NOMO-1 treated with DMSO at 0.1 percent for 48 hours (cell line): Measurements from ENCODE around the gene NEUROG3.

Experiments
- DNase-seq: peaks from one replicate; lab custom pipeline; 2025; ENCODE audit not compliant: unreplicated experiment; lab: John Stamatoyannopoulos, UW

The NEUROG3 gene, protein sequence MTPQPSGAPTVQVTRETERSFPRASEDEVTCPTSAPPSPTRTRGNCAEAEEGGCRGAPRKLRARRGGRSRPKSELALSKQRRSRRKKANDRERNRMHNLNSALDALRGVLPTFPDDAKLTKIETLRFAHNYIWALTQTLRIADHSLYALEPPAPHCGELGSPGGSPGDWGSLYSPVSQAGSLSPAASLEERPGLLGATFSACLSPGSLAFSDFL

DNA sequence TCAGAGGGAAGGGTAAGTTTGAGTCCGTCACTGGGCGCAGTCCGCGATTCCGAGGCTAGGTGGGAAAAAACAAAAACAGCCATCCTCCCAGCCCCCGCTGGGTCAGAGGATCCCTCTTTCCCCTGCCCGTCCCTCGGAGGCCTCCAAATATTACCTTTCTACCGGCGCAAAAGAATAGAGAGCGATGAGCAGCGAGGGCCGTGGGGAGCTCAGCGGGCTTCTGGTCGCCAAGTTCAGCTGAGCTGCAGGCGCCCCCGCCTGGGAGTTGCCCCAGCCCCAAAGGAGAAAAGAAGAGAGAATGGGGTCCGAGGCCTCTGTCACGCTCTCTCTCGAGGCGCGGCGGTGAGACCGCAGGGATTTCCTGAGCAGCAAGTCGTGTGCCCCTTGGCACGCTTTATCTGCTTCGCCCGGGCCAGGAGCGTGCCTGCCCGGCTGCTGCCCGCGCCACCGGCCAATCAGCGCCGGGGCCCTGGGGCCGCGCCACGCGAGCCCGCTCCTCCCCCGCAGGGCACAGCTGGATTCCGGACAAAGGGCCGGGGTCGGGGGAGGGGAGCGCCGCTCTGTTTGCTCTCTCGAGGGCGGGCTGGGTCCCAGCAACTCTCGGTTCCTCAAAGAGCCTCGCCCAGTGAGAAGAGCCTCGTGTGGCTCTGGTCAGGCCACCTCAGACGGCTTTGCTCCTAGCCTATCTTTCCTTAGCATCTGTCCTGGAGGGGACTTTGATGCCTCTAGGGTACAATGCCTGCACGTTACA, at the start of gene NEUROG3:
NEUROG3 (minus strand) TSS at position 367 of the 751 bp plus-strand sequence. CDS start 379 bp downstream, outside the sequence.
- peak; percentile 47 for DNase-seq

DNA sequence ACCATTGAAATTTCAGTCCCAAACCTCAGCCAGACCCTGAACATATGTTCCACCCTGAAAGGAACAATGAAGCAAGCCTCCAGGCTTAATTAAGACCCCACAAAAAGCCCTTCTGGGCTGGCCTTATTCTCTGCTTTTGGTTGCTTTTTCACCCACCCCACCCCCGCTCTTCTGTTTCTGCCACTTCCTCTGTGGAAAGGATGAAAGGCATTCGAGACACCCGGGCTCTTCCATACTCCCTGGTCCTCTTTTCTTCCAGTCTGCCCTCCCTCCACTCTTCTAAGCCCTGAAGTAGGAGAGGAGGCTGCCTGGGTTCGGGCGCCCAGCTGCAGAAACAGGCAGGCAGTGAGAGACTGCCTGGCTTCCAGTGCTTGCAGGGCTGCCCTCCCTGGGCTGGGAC, 47.4 kb upstream of the NEUROG3 start:
- no peak for DNase-seq

DNA sequence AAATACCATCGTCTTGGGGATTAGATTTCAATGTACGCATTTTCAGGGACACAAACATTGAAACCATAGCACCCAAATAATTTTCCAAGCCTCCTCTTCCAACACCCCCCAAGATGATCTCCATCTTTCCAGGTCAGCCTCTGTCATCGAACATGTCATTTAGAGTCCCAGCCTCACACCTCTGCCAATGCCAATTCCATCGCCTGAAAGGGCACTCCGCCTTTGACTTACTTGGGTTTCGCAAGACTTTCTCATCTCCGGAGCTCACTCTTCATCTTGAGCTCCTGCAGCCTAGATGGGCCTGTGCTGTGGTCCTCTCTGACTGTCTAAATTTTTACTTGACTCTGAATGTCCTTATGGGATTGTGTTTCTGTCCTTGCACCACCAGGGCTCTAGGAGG, 46.4 kb upstream of the NEUROG3 start:
- no peak for DNase-seq

DNA sequence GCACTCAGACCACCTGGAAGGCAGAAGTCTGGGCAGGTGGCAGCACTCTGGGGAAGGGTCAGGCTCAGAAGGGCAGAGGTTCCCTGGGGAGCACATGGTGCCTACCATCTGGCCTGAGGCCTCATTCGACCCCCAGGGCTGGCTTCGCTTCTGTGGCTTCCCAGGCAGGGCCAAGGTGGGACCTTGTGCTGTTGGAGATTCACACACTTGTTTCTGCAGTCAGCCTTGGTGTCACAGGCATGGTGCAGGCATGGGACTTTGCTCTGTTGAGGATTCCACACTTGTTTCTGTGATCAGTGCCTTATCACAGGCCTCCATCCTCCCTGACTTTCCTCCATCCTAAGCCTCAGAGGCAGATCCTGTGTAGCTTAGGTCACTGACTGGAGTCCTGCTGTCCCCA, 45.5 kb upstream of the NEUROG3 start:
- DNase-seq: no peak

DNA sequence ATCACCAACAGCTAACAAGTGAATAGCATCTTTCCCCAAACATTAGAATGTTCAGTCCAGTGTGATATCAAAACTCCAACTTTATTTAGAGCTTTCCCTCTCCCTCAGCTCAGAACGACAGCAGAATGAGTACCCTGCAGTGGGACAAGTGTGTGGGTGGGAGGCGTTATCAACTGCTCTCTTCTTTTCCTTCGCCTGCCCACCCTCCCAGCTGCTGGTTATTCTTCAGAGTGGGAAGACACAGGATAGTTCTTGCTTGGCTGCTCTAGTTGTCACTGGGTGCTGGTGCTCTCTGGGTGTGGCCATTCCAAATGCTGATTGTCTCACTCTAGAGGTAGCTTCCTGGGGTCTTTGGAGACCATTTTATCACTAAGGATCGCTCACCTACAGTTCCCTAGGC, 43.1 kb upstream of the NEUROG3 start:
- DNase-seq: no peak

DNA sequence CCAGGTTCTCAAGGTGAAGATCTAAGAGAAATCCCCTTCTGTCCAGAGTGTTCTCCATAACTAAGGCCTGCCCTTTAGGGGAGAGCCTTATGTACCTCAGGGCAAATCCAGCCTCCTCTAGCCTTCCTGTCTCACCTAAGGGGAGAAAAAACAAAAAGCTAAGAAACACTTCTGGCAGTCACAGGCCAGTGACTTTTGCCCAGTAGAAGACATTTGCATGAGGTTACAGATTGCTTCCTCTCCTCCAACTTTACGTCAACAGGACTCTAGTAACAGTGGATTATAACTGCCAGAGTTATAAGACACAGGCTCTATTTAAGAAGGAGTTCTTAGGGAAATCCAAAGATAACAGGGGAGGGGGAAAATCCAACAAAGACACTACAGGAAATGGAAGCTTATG, 40.9 kb upstream of the NEUROG3 start:
- no peak for DNase-seq

DNA sequence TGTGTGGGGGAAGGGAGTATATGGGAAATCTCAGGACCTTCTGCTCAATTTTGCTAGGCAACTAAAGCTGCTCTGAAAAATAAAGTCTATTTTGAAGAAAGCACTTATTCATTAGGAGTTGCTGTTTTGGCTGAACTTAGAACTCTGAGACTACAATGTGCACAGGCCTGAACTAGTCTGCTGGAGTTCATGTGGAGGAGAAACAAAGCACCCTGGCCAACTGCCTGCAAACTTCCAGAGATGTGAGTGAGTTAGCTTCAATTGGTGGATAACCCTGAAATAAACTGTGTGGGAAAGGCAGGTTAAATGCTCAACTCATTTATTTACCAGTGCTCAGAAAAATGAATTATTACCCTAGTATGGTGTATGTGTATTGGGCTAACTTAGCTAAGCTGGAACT, 39.5 kb upstream of the NEUROG3 start:
- no peak for DNase-seq

DNA sequence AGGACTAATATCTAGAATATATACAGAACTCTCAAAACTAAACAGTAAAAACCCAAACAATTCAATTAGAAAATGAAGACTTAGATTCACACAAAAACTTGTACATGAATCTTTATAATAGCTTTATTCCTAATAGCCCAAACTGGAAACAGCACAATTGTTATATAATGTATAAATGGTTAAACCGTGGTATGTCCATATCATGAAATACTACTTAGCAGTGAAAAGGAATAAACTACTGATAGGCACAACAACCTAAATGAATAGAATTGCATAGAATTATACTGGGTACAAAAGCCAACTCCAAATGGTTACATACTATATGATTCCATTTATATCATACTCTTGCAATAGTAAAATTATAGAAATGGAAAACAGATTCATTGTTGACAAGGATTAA, 35.9 kb upstream of the NEUROG3 start:
- DNase-seq: no peak

DNA sequence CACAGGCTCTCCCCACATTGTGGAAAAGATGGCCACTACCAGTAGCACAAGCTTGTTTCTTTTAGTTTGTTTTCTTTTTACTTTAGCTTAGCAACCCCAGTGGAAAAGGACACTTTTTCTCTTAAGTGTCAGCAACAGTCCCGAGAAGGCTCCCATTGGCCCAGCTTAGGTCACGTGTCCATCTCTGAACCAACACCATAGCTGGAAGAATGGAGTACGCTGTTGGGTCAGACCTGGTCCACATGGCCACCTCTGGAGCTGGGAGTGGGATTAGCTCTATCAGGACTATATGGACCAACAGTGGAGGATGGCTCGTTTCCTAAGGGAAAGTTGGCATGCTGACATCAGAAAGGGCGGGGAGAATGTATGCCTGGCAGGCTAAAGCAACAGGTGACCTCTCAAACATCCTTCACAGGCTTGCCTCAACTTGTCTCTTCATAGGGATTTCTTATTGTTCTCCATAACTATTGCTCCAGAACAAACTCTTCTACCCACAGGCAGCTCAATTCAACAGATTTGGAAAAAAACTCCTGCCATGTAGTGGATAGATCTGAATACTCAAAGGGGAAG, 27.6 kb upstream of the NEUROG3 start:
- no peak for DNase-seq

DNA sequence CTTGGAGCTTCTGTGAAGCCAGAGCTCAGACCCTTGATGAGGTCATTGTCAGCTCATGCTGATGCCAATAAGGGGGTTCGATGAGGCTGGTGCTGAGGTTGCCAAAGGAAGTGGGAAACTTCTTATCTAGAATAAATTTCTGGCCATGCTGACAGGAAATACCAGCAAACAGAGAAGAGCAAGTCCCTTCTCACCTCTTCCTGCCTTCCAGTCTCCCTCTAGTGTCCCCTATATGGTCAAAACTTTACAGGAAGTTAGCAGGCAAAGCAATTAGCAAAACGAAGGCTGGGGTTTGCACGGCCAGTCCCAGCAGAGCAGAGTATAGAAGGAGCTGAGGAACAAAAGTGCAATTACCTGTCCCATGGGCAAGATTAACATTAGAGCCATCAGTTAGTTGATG, 15.1 kb upstream of the NEUROG3 start:
- DNase-seq: no peak

DNA sequence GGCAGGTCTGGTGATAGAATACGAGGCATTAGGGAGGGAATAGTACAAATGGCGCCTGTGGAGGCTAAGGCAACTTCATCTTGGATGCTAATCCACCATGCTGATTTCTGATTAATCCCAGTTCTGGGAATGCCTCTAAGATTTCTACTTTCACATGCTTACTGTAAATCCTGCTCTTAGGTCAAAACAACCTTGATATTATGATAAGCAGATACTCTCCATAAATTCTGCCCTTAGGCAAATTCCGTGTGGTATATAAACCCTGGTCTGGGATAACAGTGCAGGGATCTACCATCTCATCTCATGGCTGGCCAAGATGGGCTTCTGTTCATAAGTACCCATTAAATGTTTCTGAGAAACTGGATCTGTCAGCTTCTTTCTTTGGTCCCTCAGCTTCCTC, 11.4 kb upstream of the NEUROG3 start:
- no peak for DNase-seq

DNA sequence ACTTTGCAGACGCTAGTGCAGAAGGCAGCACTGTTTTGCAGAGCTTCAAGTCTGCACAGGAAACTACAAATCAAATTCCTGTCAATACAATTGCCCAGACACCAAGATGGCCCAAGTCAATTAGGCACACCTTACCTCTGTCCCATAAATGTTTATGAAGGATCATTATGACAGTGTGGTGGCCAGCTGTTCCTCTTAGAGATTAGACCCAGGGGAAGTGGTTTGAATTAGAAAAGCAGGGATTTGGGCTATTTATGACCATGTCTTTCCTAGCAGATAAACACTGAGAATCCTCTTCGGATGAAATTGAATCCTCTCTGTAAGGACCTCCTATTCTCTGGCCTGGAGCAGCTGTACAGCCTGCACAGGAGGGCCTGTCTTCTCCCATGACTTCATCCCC, 9.9 kb upstream of the NEUROG3 start:
- DNase-seq: no peak

DNA sequence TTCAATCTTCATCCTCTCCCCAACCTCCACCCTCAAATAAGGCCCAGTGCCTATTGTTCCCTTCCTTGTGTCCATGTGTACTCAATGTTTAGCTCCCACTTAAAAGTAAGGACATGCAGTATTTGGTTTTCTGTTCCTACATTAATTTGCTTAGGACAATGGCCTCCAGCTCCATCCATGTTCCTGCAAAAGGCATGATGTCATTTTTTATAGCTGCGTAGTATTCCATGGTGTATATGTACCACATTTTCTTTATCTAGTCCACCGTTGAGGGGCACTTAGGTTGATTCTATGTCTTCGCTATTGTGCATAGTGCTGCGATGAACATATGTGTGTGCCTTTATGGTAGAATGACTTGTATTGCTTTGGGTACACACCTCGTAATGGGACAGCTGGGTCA, 7.2 kb upstream of the NEUROG3 start:
- no peak for DNase-seq

DNA sequence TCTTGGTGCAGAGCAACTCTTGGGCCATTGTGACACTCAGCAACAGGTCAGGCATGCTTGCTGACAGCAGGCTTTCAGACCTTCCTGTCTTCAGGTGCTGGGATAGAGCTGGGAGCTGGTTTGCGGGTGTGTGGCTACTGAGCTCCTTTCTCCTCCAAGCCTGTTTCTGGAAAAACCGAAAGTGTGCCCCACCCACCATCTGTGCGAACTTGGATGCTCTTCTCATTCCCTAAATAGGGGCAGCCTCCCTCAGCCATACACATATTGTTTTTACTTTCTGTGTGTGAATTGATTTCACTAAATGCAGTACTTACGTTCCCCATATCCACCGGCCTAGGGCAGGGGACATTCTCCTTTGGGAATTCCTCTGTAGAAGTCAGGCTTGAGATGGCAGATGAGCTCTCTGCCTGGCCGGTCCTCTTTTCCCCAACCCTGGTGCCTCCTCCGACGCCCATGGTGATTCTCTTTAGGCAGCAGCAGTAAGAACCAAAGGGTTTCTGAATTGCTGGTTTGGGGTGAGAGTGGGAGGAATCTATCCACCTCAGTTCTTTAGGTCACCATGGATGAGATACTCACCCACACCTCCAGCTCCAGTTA, 6.3 kb upstream of the NEUROG3 start:
- DNase-seq: no peak

DNA sequence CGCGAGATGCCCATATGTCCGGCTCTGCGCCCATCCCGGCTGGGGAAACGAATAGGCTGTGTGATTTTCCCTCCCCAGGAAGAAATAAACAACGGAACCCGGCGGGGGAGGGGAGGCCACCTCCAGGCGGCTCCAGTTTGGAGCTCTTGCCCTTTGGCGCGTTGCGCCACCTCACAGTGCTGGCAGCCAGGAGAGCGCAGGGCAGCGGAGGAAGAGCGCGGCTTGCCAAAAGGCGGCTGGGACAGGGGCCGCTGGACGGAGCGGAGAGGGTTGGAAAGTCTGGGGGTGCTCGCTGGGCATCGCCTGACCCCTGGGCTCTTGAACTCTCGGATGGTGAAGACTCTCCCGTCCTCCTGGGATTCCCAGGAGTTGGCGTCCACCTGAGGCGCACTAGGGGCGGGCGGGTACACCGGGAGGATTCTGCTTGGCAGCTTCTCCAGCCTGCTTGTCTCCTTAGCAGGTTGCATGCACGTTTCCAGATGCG, 5.3 kb upstream of the NEUROG3 start:
- DNase-seq: no peak

DNA sequence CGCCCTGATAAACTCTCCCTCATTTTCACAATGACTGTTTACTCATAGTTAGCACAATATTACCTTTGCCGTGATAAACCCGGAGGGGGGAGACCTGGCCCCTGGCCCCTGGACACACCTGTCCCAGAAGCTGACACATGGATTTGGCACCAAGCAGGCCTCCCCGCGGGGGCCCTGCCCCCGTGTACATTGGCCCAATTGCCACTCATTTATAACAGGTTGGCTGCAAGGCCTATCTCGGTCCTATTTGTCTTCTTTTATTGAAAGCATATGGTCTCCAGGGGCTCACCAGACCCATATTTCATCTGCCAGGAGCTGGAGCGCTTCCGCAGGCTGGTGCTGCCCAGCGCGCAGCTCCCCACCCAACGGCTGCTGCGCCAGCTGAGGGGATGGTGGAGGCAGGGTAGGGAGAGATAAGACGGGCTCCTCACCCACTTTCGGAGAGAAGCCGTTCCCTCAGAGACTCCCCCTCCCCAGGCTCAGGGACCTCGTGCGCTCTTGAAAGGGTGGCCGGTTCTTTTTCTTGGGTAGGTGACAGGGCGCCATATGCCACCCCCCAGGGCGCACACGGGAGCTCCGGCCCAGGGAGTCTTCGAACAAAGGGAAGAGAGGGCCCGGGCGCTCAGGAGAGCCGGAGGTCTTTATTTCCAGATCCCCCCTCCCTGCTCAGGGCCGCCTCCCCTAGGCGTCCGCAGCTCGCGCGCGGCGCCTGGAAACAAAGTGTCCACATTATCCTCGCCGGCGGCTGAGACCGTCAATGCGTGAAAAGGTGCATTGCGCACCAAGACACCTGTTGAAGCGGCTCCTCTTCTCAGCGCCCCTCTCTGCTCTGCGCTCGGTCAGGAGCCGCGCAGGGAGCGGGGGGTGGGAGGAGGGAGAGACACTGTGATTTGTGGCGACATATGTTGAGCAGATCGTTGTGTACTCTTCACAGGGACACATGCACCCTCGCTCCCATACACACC, 4.3 kb upstream of the NEUROG3 start:
- DNase-seq: no peak

DNA sequence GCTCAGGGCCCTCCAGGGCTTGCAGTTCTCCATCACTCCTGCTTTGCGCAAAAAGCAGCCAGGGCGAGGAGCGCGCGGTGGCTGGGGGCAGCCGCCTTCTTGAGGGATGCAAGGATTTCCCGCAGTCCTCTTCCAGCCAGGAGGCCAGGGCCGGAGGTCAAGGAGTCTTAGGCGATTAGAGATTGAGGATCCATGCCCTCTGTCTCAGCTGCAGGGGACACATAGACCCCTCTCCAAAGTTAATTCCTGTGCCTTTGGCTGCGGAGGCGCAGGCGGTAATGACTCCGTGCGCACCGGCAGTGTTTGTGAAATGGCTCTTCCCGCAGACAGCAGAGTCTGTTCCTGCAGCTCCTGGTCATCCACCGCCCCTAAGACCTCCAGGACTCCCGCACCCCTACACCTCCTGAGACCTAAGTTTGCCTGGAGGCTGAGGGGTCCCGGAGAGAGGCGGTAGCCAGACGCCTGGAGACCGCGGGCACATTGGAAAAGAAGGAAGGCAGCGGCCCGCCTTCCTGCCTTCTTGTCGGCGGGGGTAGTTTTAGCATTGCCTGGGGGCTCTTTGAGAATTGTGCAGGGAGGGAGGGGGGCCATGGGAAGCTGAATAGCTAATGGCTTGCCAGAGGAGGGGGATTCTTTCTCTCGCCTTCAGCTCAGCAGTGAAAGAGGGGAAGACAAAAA, 3.3 kb upstream of the NEUROG3 start:
- no peak for DNase-seq

DNA sequence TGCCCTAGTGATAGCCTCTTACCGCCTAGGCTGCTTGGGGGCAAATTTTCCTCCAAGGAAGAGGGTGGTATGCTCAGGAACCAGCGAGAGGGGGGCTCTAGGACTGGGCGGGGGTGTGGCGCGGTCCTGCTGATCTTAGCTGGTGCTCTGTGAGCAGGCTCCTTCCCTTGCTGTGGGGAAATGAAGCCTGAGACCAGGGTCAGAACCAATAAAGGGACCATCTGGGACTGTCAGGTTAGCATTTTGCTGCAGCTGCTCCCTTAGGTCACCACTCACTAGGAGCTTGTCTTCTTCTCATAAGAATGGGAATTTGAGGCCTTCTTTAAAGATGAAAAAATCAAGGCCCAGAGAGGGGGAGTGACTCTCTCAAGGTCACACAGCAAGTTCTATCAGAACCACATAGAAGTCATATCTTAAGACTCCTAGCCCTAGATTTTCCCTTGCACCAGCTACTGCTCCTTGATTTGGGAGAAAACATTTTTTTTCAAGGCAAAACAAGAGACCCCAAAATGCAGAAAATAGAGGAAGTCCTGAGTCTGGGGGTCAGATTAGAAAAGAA, 2.0 kb upstream of the NEUROG3 start:
- no peak for DNase-seq

DNA sequence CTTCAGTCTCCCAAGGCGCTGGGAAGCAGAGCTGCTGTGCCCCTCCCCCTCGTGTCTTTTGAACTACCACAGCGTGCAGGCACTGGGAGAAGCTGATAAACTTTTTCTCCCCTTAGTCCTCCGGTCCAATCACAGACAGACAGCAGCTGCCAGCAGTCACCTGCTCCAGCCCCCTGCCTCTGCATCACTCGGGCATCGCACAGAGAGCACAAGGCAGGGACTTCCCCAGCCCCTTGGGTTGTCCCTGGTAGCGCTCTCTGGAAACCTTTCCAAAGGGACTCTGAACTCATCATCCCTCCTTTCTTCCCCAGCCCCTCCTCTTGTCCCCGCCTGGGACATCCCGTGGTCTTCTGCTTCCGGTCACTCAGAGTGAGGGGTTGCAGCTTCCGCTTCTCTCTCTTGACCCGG, 1.4 kb upstream of the NEUROG3 start:
- DNase-seq: no peak
